Sigmoid colon (tissue), 7 donors: ENCODE measurements around the gene MTRF1. TPM values are rescaled to one million over a fixed set of nuclear protein-coding genes. Genes with fewer than 3 reads are reported as not detected.
A peak's percentile ranks its signal among the peaks of the same experiment; 100 is the strongest.

ENCODE experiments used
- DNase-seq: peaks from one replicate; pipeline ENCODE4 v3.0.0-alpha.2; 2019
- H3K27ac ChIP-seq, 4 donors: fragments of 200-600 bp; sonication (generic); one replicate each; pipeline ENCODE4 v1.5.1; 2016 to 2019; ENCODE audit warnings: mild to moderate bottlenecking in 1 of 4
- H3K27me3 ChIP-seq, 3 donors: fragments of 200-600 bp; sonication (generic); one replicate each; pipeline ENCODE4 v1.5.1; 2019; ENCODE audit warnings: mild to moderate bottlenecking in 1 of 3
- H3K36me3 ChIP-seq, 4 donors: fragments of 200-600 bp; sonication (generic); one replicate each; pipeline ENCODE4 v1.5.1; 2016 to 2019
- H3K4me1 ChIP-seq, 4 donors: fragments of 200-600 bp; sonication (generic); one replicate each; pipeline ENCODE4 v1.5.1; 2017 to 2019
- H3K4me3 ChIP-seq, 4 donors: fragments of 200-600 bp; sonication (generic); one replicate each; pipeline ENCODE4 v1.5.1; 2017 to 2019; ENCODE audit warnings: mild to moderate bottlenecking in 2 of 4, moderate library complexity in 1 of 4
- H3K9me3 ChIP-seq, 4 donors: fragments of 200-600 bp in 3 of 4; sonication (generic) in 3 of 4; one replicate each; pipeline versions ENCODE4 v1.5.1 to v1.6.1; 2013 to 2019
- CTCF ChIP-seq, 4 experiments: fragments of 450-650 bp in 3 of 4; fragments of 200-600 bp in 1 of 4; IDR thresholded peaks; one replicate each; pipeline ENCODE4 v1.5.1; 2016 to 2019; ENCODE audit warnings: antibody characterized with exemption in 4 of 4, mild to moderate bottlenecking in 3 of 4, moderate library complexity in 2 of 4
- EP300 ChIP-seq, 4 donors: sonication (generic); formaldehyde crosslinking; IDR thresholded peaks; one replicate each; pipeline ENCODE4 v1.6.1; 2017; ENCODE audit warnings: antibody characterized with exemption in 4 of 4
- POLR2A ChIP-seq, 2 donors: fragments of 450-650 bp; IDR thresholded peaks; one replicate each; pipeline ENCODE4 v1.6.1; 2016; ENCODE audit warnings: antibody characterized with exemption in 2 of 2, mild to moderate bottlenecking in 2 of 2, moderate library complexity in 2 of 2
- POLR2AphosphoS5 ChIP-seq, 4 donors: sonication (generic); formaldehyde crosslinking; IDR thresholded peaks; one replicate each; pipeline ENCODE4 v1.6.1; 2017; ENCODE audit warnings: antibody characterized with exemption in 4 of 4
- WGBS, 2 donors: extraction: QIAGEN DNeasy Blood & Tissue Kit; methylation state at CpG; one replicate each; pipeline ENCODE4 v1.1.7; 2013; 5-methylcytosine and 5-hydroxymethylcytosine counted together
- intact Hi-C: fragments of 100-400 bp; cut with DNase I; formaldehyde crosslinking; loops from one replicate; pipeline ENCODE4 v1.15.1; 2023
- polyA plus RNA-seq, 3 donors: library from polyadenylated mRNA; stranded (reverse); fragments of 200-250 nt; gene quantifications; one replicate each; pipeline ENCODE4 v1.2.3, GENCODE V29; 2013
- total RNA-seq, 4 donors: library from RNA; depleted of rRNA; stranded (reverse); fragments of >200 nt; gene quantifications; one replicate each; pipeline ENCODE4 v1.1.0, GENCODE V29; 2016
- donor health status: healthy with polysubstance abuse.
- donor health status: Bipolar disorder and iron deficiency.
- donor health status: healthy.

The MTRF1 gene
- total and polyA plus RNA-seq, 7 donors: 9.0 to 19.9 (median 12.5) TPM

- Histone ChIP-seq H3K27me3 (no peaks in the 10 kb centered on the region), H3K9me3 (no peaks in the 10 kb centered on the region), H3K4me3 (no peak overlapping the region), H3K36me3 (peaks cover 0 to 19% (median 0%) of the 10 kb centered on the region in 4 donors), H3K4me1 (no peaks in the 10 kb centered on the region), H3K27ac (peak overlapping the region in 1 of 4 donors; percentile 48)
- WGBS, 2 donors: 88% methylated on average over 3 of the region's 3 CpGs
- no peak for DNase-seq
- no peak for TF ChIP-seq POLR2A (IDR thresholded peaks at IDR 0.05)
- TF ChIP-seq EP300 (IDR thresholded peaks at IDR 0.05): no peak
- TF ChIP-seq CTCF (IDR thresholded peaks at IDR 0.05): no peak
- TF ChIP-seq POLR2AphosphoS5 (IDR thresholded peaks at IDR 0.05): no peak
- intact Hi-C loops: no loop called here
These were observed 18.8 kb downstream of the MTRF1 start for GRCh38 chr13:41244556-41244955.

- H3K27ac ChIP-seq: no peak overlapping the region
- H3K36me3 ChIP-seq: peaks cover 0 to 23% (median 2%) of the 10 kb centered on the region in 4 donors
- no peaks in the 10 kb centered on the region for H3K27me3 ChIP-seq
- H3K4me3 ChIP-seq: no peak overlapping the region
- 94% methylated on average over 4 of the region's 4 CpGs for WGBS, 2 donors
- DNase-seq: no peak
- H3K9me3 ChIP-seq: no peaks in the 10 kb centered on the region
- H3K4me1 ChIP-seq: no peaks in the 10 kb centered on the region
- intact Hi-C loops: no loop called here
- TF ChIP-seq POLR2A (IDR thresholded peaks at IDR 0.05) (no peak), CTCF (IDR thresholded peaks at IDR 0.05) (no peak), POLR2AphosphoS5 (IDR thresholded peaks at IDR 0.05) (no peak), EP300 (IDR thresholded peaks at IDR 0.05) (no peak)
These were observed 21.8 kb downstream of the MTRF1 start for GRCh38 chr13:41241626-41242025.

GRCh38 chr13:41236369-41236768 is 27.0 kb downstream of the MTRF1 start:
- no peaks in the 10 kb centered on the region for H3K4me1 ChIP-seq
- no peak overlapping the region for H3K4me3 ChIP-seq
- H3K27ac ChIP-seq: no peak overlapping the region
- H3K36me3 ChIP-seq: peaks cover 0 to 42% (median 2%) of the 10 kb centered on the region in 4 donors
- intact Hi-C loops: no loop called here
- TF ChIP-seq POLR2A (IDR thresholded peaks at IDR 0.05) (no peak), EP300 (IDR thresholded peaks at IDR 0.05) (no peak), CTCF (IDR thresholded peaks at IDR 0.05) (no peak), POLR2AphosphoS5 (IDR thresholded peaks at IDR 0.05) (no peak)
- no peak for DNase-seq
- H3K27me3 ChIP-seq: no peaks in the 10 kb centered on the region
- WGBS, 2 donors: 90 to 96% methylated on average over 1 of the region's 1 CpG
- no peaks in the 10 kb centered on the region for H3K9me3 ChIP-seq

- Histone ChIP-seq H3K27ac (no peak overlapping the region), H3K4me1 (no peaks in the 10 kb centered on the region), H3K36me3 (peaks cover 0 to 35% (median 3%) of the 10 kb centered on the region in 4 donors), H3K4me3 (no peak overlapping the region), H3K9me3 (no peaks in the 10 kb centered on the region), H3K27me3 (no peaks in the 10 kb centered on the region)
- no peak for DNase-seq
- TF ChIP-seq CTCF (IDR thresholded peaks at IDR 0.05): no peak
- TF ChIP-seq POLR2A (IDR thresholded peaks at IDR 0.05): no peak
- no peak for TF ChIP-seq POLR2AphosphoS5 (IDR thresholded peaks at IDR 0.05)
- no peak for TF ChIP-seq EP300 (IDR thresholded peaks at IDR 0.05)
- WGBS, 2 donors: 91 to 94% methylated on average over 4 of the region's 4 CpGs
- intact Hi-C loops: no loop called here
These were observed 30.5 kb downstream of the MTRF1 start for GRCh38 chr13:41232578-41233480.
